Lower leg skin (tissue), 3 donors: ENCODE measurements around the gene CDV3.

Source experiments
- POLR2A ChIP-seq, 2 donors: fragments of 450-650 bp; IDR thresholded peaks; one replicate each; pipeline ENCODE4 v1.6.1; 2016 to 2017; ENCODE audit warnings: antibody characterized with exemption in 2 of 2, mild to moderate bottlenecking in 1 of 2, moderate library complexity in 1 of 2
- TF ChIP-seq, protein P1 (sequence below), 3 donors: fragments of 450-650 bp; IDR thresholded peaks; one replicate each; pipeline ENCODE4 v1.5.1; 2016; ENCODE audit warnings: antibody characterized with exemption in 3 of 3, mild to moderate bottlenecking in 3 of 3, moderate library complexity in 2 of 3

DNA sequence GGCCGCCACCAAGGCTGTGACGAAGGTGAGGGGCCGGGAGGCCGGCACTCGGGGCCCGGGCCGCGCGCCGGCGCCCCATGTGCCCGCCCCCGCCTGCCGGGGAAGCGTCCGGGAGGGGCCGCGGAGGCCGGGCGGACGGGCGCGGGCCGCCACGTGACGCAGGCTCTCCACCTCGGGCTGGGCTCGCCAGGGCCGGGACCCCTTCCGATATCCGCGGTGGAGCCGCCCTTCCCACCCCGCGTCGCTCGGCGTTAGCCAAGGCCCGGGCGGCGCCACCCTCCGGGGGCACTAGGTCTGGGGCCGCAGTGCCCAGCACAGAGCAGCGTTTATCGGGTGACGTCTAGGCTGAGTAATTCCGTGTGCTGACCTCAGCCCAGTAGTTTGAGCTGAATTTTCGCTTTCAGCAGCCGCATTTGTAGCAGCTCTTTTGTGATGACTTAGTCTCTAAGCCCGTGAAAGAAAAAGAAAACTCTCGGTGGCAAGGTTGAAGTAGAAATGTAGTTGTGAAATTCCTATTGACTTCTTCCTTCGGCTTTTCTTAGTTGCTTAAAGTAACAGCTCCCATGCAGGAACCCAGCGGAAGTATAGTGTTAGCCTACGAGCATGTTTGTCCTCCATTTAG lies 885 bp downstream of the CDV3 start:
- TF ChIP-seq POLR2A (IDR thresholded peaks at IDR 0.05): no peak
- TF ChIP-seq, protein P1, sequence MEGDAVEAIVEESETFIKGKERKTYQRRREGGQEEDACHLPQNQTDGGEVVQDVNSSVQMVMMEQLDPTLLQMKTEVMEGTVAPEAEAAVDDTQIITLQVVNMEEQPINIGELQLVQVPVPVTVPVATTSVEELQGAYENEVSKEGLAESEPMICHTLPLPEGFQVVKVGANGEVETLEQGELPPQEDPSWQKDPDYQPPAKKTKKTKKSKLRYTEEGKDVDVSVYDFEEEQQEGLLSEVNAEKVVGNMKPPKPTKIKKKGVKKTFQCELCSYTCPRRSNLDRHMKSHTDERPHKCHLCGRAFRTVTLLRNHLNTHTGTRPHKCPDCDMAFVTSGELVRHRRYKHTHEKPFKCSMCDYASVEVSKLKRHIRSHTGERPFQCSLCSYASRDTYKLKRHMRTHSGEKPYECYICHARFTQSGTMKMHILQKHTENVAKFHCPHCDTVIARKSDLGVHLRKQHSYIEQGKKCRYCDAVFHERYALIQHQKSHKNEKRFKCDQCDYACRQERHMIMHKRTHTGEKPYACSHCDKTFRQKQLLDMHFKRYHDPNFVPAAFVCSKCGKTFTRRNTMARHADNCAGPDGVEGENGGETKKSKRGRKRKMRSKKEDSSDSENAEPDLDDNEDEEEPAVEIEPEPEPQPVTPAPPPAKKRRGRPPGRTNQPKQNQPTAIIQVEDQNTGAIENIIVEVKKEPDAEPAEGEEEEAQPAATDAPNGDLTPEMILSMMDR (IDR thresholded peaks at IDR 0.05): no peak
